ENCODE measurements around the gene BIRC6.

The BIRC6 gene

GRCh38 chr2:32622570-32623310 is 265.9 kb downstream of the BIRC6 start:
- no peak overlapping the region for H3K27ac ChIP-seq
- no peak overlapping the region for H3K4me3 ChIP-seq (ENCODE audit: low read depth in 1 of 2, low read length in 1 of 2)
- peaks cover 23% of the 10 kb centered on the region for H3K36me3 ChIP-seq
- H3K27me3 ChIP-seq, result no peaks in the 10 kb centered on the region
- H3K9me3 ChIP-seq, result no peaks in the 10 kb centered on the region
- no peak for TF ChIP-seq CTCF (IDR thresholded peaks at IDR 0.05)
- peaks cover 6 to 8% of the 10 kb centered on the region in 2 experiments for H3K4me1 ChIP-seq (ENCODE audit: control insufficient read depth in 1 of 2, insufficient read depth in 1 of 2, low read depth in 1 of 2, low read length in 1 of 2)

- Histone ChIP-seq H3K4me1 (ENCODE audit: control insufficient read depth in 1 of 2, insufficient read depth in 1 of 2, low read depth in 1 of 2, low read length in 1 of 2) (peaks cover 10 to 14% of the 10 kb centered on the region in 2 experiments), H3K36me3 (peaks cover 18% of the 10 kb centered on the region), H3K27ac (no peak overlapping the region), H3K9me3 (no peaks in the 10 kb centered on the region), H3K27me3 (no peaks in the 10 kb centered on the region), H3K4me3 (ENCODE audit: low read depth in 1 of 2, low read length in 1 of 2) (no peak overlapping the region)
- TF ChIP-seq CTCF (IDR thresholded peaks at IDR 0.05), result no peak
Measured at GRCh38 chr2:32623311-32623706, 266.5 kb downstream of the BIRC6 start.

GRCh38 chr2:32624812-32625211 is 268.0 kb downstream of the BIRC6 start:
- no peak for TF ChIP-seq CTCF (IDR thresholded peaks at IDR 0.05)
- peaks cover 13 to 19% of the 10 kb centered on the region in 2 experiments for H3K4me1 ChIP-seq (ENCODE audit: control insufficient read depth in 1 of 2, insufficient read depth in 1 of 2, low read depth in 1 of 2, low read length in 1 of 2)
- H3K36me3 ChIP-seq, result peaks cover 9% of the 10 kb centered on the region
- no peaks in the 10 kb centered on the region for H3K27me3 ChIP-seq
- H3K4me3 ChIP-seq (ENCODE audit: low read depth in 1 of 2, low read length in 1 of 2), result no peak overlapping the region
- no peaks in the 10 kb centered on the region for H3K9me3 ChIP-seq
- H3K27ac ChIP-seq, result no peak overlapping the region

GRCh38 chr2:32626639-32627221 is 269.9 kb downstream of the BIRC6 start:
- Histone ChIP-seq H3K9me3 (no peaks in the 10 kb centered on the region), H3K4me3 (ENCODE audit: low read depth in 1 of 2, low read length in 1 of 2) (no peak overlapping the region), H3K4me1 (ENCODE audit: control insufficient read depth in 1 of 2, insufficient read depth in 1 of 2, low read depth in 1 of 2, low read length in 1 of 2) (peaks cover 13 to 19% of the 10 kb centered on the region in 2 experiments), H3K27me3 (no peaks in the 10 kb centered on the region), H3K27ac (no peak overlapping the region), H3K36me3 (peaks cover 8% of the 10 kb centered on the region)
- TF ChIP-seq CTCF (IDR thresholded peaks at IDR 0.05), result no peak

- H3K36me3 ChIP-seq, result peaks cover under 1% of the 10 kb centered on the region
- peak overlapping the region; percentile 66 for H3K27ac ChIP-seq
- peak overlapping the region; percentile 65 to 86 for H3K4me3 ChIP-seq (ENCODE audit: low read depth in 1 of 2, low read length in 1 of 2)
- H3K27me3 ChIP-seq, result no peaks in the 10 kb centered on the region
- H3K4me1 ChIP-seq (ENCODE audit: control insufficient read depth in 1 of 2, insufficient read depth in 1 of 2, low read depth in 1 of 2, low read length in 1 of 2), result peaks cover 13 to 19% of the 10 kb centered on the region in 2 experiments
- no peaks in the 10 kb centered on the region for H3K9me3 ChIP-seq
- TF ChIP-seq CTCF (IDR thresholded peaks at IDR 0.05), result no peak
Measured at GRCh38 chr2:32627441-32627813, 270.6 kb downstream of the BIRC6 start.
